PC-3 (cell line): Measurements from ENCODE around the gene TOM1L2. TPM values are rescaled to one million over a fixed set of nuclear protein-coding genes. Genes with fewer than 3 reads are reported as not detected.

Experiments used
- ATAC-seq: fragments of 200-7000 bp; cut with Tn5 transposase; 2 replicates; pipeline ENCODE4 v1.9.1; 2020; ENCODE audit warnings: mild to moderate bottlenecking, moderate library complexity
- BruUV-seq: library from RNA; stranded (reverse); fragments of 400-500 nt; replicated peaks from 2 replicates; lab custom pipeline; 2021; lab: Mats Ljungman, UMichigan
- CTCF ChIA-PET: fragments of 300-600 bp; sonication (Branson Sonifier 250); formaldehyde crosslinking; loops from one replicate; lab custom pipeline; 2022; ENCODE audit warnings: antibody characterized with exemption; lab: Charles Lee
- POLR2A ChIA-PET: fragments of 300-600 bp; sonication (Branson Sonifier 250); formaldehyde crosslinking; loops from one replicate; lab custom pipeline; 2022; ENCODE audit warnings: antibody characterized with exemption; ENCODE audit not compliant: unreplicated experiment; lab: Charles Lee
- DNase-seq: peaks from one replicate; pipeline ENCODE4 v3.0.0-alpha.2; 2015
- H2AFZ ChIP-seq: fragments of 300-600 bp; sonication (generic); 2 replicates; pipeline ENCODE4 v1.6.0; 2016; ENCODE audit warnings: antibody characterized with exemption, low read length
- H3F3A ChIP-seq: fragments of 300-600 bp; sonication (generic); one replicate; pipeline ENCODE4 v1.6.0; 2017; ENCODE audit warnings: antibody characterized with exemption, low read length, control low read depth, mild to moderate bottlenecking; ENCODE audit not compliant: unreplicated experiment
- H3K27ac ChIP-seq: fragments of 300-600 bp; sonication (generic); 2 replicates; pipeline ENCODE4 v1.5.1; 2016; ENCODE audit warnings: mild to moderate bottlenecking, low read length
- H3K27me3 ChIP-seq: fragments of 300-600 bp; sonication (generic); 2 replicates; pipeline ENCODE4 v1.6.1; 2016; ENCODE audit warnings: low read length, mixed read lengths
- H3K36me3 ChIP-seq: fragments of 300-600 bp; sonication (generic); 2 replicates; pipeline ENCODE4 v1.6.1; 2016; ENCODE audit warnings: low read depth, mixed run types, low read length, mixed read lengths
- H3K4me1 ChIP-seq: fragments of 300-600 bp; sonication (generic); 2 replicates; pipeline ENCODE4 v1.5.1; 2016; ENCODE audit warnings: low read length; ENCODE audit not compliant: insufficient read depth
- H3K4me2 ChIP-seq: fragments of 300-600 bp; sonication (generic); 2 replicates; pipeline ENCODE4 v1.6.0; 2016; ENCODE audit warnings: low read length
- H3K4me3 ChIP-seq: fragments of 300-600 bp; sonication (generic); 2 replicates; pipeline ENCODE4 v1.5.1; 2016; ENCODE audit warnings: mild to moderate bottlenecking, low read length, mixed read lengths
- H3K79me2 ChIP-seq: fragments of 300-600 bp; sonication (generic); 2 replicates; pipeline ENCODE4 v1.6.1; 2017; ENCODE audit warnings: low read length, mixed read lengths
- H3K9ac ChIP-seq: fragments of 300-600 bp; sonication (generic); 2 replicates; pipeline ENCODE4 v1.6.0; 2016; ENCODE audit warnings: mild to moderate bottlenecking, low read length
- H3K9me2 ChIP-seq: fragments of 300-600 bp; sonication (generic); replicated peaks from 2 replicates; pipeline ENCODE4 v1.6.1; 2016; ENCODE audit warnings: mixed run types, low read length, mixed read lengths
- H3K9me3 ChIP-seq: fragments of 300-600 bp; sonication (generic); 2 replicates; pipeline ENCODE4 v1.6.1; 2016; ENCODE audit warnings: low read length, mixed read lengths
- H4K20me1 ChIP-seq: fragments of 300-600 bp; sonication (generic); 2 replicates; pipeline ENCODE4 v1.6.1; 2016; ENCODE audit warnings: low read length, mixed read lengths
- CTCF ChIP-seq: fragments of 300-600 bp; sonication (generic); conservative IDR thresholded peaks from 2 replicates; pipeline ENCODE4 v1.5.1; 2017; ENCODE audit warnings: antibody characterized with exemption, low read depth, mild to moderate bottlenecking, low read length
- EZH2 ChIP-seq: fragments of 300-600 bp; sonication (generic); IDR thresholded peaks from one replicate; pipeline ENCODE4 v1.6.1; 2017; ENCODE audit warnings: antibody characterized with exemption, mild to moderate bottlenecking, low read length; ENCODE audit not compliant: unreplicated experiment
- EZH2phosphoT487 ChIP-seq: fragments of 300-600 bp; sonication (generic); IDR thresholded peaks from 2 replicates; pipeline ENCODE4 v1.6.1; 2018; ENCODE audit warnings: mild to moderate bottlenecking, antibody characterized with exemption, low read length, borderline replicate concordance
- intact Hi-C: fragments of 100-400 bp; cut with micrococcal nuclease; formaldehyde crosslinking; loops from 2 replicates; pipeline ENCODE4 v1.9.0; 2023
- total RNA-seq: library from RNA; depleted of rRNA; stranded (reverse); fragments of >200 nt; gene quantifications from 2 replicates; pipeline ENCODE4 v1.2.3, GENCODE V29; 2014

TOM1L2 gene
- total RNA-seq, 1 experiment from 2014 or later = 53.3 TPM

- H3K4me1 ChIP-seq = peaks cover 57% of the 10 kb centered on the region
- 0 out of 2 replicates have a peak overlapping the region, but pooled peaks have one; percentile 40 for H2AFZ ChIP-seq
- no peak for TF ChIP-seq CTCF
- TF ChIP-seq EZH2phosphoT487 = no peak
- TF ChIP-seq EZH2 = no peak
- no peaks in the 10 kb centered on the region for H3K9me3 ChIP-seq
- H3K27ac ChIP-seq = peak overlapping the region; percentile 97
- BruUV-seq = TSS peak; percentile 39
- peak overlapping the region; percentile 94 for H3K4me2 ChIP-seq
- ATAC-seq (no peak), DNase-seq (no peak)
- H3F3A ChIP-seq = peaks cover 6% of the 10 kb centered on the region
- no peaks in the 10 kb centered on the region for H3K9me2 ChIP-seq
- CTCF ChIA-PET = no interaction called here
- peak overlapping the region; percentile 86 for H3K4me3 ChIP-seq
- no peaks in the 10 kb centered on the region for H3K27me3 ChIP-seq
- POLR2A ChIA-PET = interaction anchor here (0.6 to 0.9 kb wide), 5 partner anchors 24 to 870 kb away, joined by 3 to 6 read pairs (median 5); no protein-coding TSS in a partner anchor
- H3K79me2 ChIP-seq = peaks cover 75% of the 10 kb centered on the region
- peak overlapping the region; percentile 100 for H3K9ac ChIP-seq
- peaks cover 10% of the 10 kb centered on the region; the same call in 1 of the 2 replicates for H3K36me3 ChIP-seq
- intact Hi-C loops = no loop called here
- H4K20me1 ChIP-seq = peaks cover 19% of the 10 kb centered on the region
These were observed 136.6 kb downstream of the TOM1L2 start for GRCh38 chr17:17835415-17836249.

GRCh38 chr17:17834974-17835373 lies 137.2 kb downstream of the TOM1L2 start:
- Histone ChIP-seq H3F3A (peaks cover 6% of the 10 kb centered on the region), H3K4me1 (peaks cover 53% of the 10 kb centered on the region), H2AFZ (no peak overlapping the region), H3K27me3 (no peaks in the 10 kb centered on the region), H3K9me3 (no peaks in the 10 kb centered on the region), H4K20me1 (peaks cover 25% of the 10 kb centered on the region), H3K4me3 (peak overlapping the region; percentile 86), H3K79me2 (peaks cover 81% of the 10 kb centered on the region), H3K36me3 (peaks cover 10% of the 10 kb centered on the region; the same call in 1 of the 2 replicates), H3K9me2 (no peaks in the 10 kb centered on the region), H3K4me2 (peak overlapping the region; percentile 94), H3K27ac (peak overlapping the region; percentile 97; the same call in 1 of the 2 replicates), H3K9ac (peak overlapping the region; percentile 100)
- intact Hi-C loops = no loop called here
- ATAC-seq (no peak), DNase-seq (no peak)
- POLR2A ChIA-PET = no interaction called here
- no TSS peak for BruUV-seq
- CTCF ChIA-PET = no interaction called here
- no peak for TF ChIP-seq EZH2
- no peak for TF ChIP-seq CTCF
- no peak for TF ChIP-seq EZH2phosphoT487
